ENCODE results near the gene GCNT3.

GRCh38 chr15:59567324-59567723 lies 44.3 kb upstream of the GCNT3 start:
- TF ChIP-seq, protein P1, sequence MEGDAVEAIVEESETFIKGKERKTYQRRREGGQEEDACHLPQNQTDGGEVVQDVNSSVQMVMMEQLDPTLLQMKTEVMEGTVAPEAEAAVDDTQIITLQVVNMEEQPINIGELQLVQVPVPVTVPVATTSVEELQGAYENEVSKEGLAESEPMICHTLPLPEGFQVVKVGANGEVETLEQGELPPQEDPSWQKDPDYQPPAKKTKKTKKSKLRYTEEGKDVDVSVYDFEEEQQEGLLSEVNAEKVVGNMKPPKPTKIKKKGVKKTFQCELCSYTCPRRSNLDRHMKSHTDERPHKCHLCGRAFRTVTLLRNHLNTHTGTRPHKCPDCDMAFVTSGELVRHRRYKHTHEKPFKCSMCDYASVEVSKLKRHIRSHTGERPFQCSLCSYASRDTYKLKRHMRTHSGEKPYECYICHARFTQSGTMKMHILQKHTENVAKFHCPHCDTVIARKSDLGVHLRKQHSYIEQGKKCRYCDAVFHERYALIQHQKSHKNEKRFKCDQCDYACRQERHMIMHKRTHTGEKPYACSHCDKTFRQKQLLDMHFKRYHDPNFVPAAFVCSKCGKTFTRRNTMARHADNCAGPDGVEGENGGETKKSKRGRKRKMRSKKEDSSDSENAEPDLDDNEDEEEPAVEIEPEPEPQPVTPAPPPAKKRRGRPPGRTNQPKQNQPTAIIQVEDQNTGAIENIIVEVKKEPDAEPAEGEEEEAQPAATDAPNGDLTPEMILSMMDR (conservative IDR thresholded peaks at IDR 0.05; ENCODE audit: low read length): no peak
- no peak for TF ChIP-seq EZH2phosphoT487 (IDR thresholded peaks at IDR 0.05; ENCODE audit: borderline replicate concordance)

Data from Loucy (cell line).